Measurements from ENCODE around the gene CLSTN2.

The CLSTN2 gene

GRCh38 chr3:140285380-140285779, 350.4 kb downstream of the CLSTN2 start:
- H3K4me3 ChIP-seq (ENCODE audit: low read depth, low read length) = no peak overlapping the region
- POLR2A ChIA-PET = no interaction called here
- no peaks in the 10 kb centered on the region for H3K9me3 ChIP-seq (ENCODE audit: control insufficient read depth, insufficient read depth, low read depth, low read length)
- TF ChIP-seq ZNF16 (tag by site-specific recombination; IDR thresholded peaks at IDR 0.05; ENCODE audit: low read depth) (no peak), TCF7L2 (IDR thresholded peaks at IDR 0.05; ENCODE audit: borderline replicate concordance, low read depth, low read length) (no peak), OSR2 (tag by site-specific recombination; IDR thresholded peaks at IDR 0.05) (peak; percentile 38; the same call in 1 of the 2 replicates), SCRT1 (tag by site-specific recombination; IDR thresholded peaks at IDR 0.05; ENCODE audit: borderline replicate concordance) (peak; percentile 62; the same call in 1 of the 2 replicates), SCRT2 (tag by site-specific recombination; IDR thresholded peaks at IDR 0.05) (peak; percentile 95), ZNF488 (tag by site-specific recombination; IDR thresholded peaks at IDR 0.05) (no peak), ZNF48 (tag by site-specific recombination; IDR thresholded peaks at IDR 0.05) (no peak), ZNF843 (tag by site-specific recombination; IDR thresholded peaks at IDR 0.05) (no peak), ZNF416 (tag by site-specific recombination; IDR thresholded peaks at IDR 0.05) (no peak), SP7 (tag by site-specific recombination; IDR thresholded peaks at IDR 0.05) (no peak)
- H3K36me3 ChIP-seq (ENCODE audit: control insufficient read depth in 2 of 2, insufficient read depth in 1 of 2, low read length in 2 of 2) = no peaks in the 10 kb centered on the region
- CTCF ChIA-PET = interaction anchor here (0.6 to 1.1 kb wide), 2 partner anchors 9 to 140 kb away, joined by 3 to 5 read pairs; no protein-coding TSS in a partner anchor
- H3K4me1 ChIP-seq (ENCODE audit: control insufficient read depth, insufficient read depth, low read length) = peaks cover 4% of the 10 kb centered on the region
- H3K27ac ChIP-seq (ENCODE audit: extremely low read depth, low read depth, low read length) = no peak overlapping the region

GRCh38 chr3:140288595-140288994, 353.6 kb downstream of the CLSTN2 start:
- H3K36me3 ChIP-seq (ENCODE audit: control insufficient read depth in 2 of 2, insufficient read depth in 1 of 2, low read length in 2 of 2) = no peaks in the 10 kb centered on the region
- POLR2A ChIA-PET = no interaction called here
- no peak overlapping the region for H3K4me3 ChIP-seq (ENCODE audit: low read depth, low read length)
- H3K9me3 ChIP-seq (ENCODE audit: control insufficient read depth, insufficient read depth, low read depth, low read length) = no peaks in the 10 kb centered on the region
- no peak overlapping the region for H3K27ac ChIP-seq (ENCODE audit: extremely low read depth, low read depth, low read length)
- TF ChIP-seq MZF1 (tag by site-specific recombination; IDR thresholded peaks at IDR 0.05; ENCODE audit: borderline replicate concordance) = no peak
- no peak for TF ChIP-seq IKZF3 (tag by site-specific recombination; IDR thresholded peaks at IDR 0.05)
- no peak for TF ChIP-seq FEZF1 (tag by site-specific recombination; IDR thresholded peaks at IDR 0.05)
- TF ChIP-seq PRDM10 (tag by site-specific recombination; IDR thresholded peaks at IDR 0.05) = peak; percentile 66
- CTCF ChIA-PET = interaction anchor here (1.4 kb wide), 1 partner anchor 11 kb away, joined by 6 read pairs; no protein-coding TSS in a partner anchor
- peaks cover 4% of the 10 kb centered on the region for H3K4me1 ChIP-seq (ENCODE audit: control insufficient read depth, insufficient read depth, low read length)

- H3K9me3 ChIP-seq (ENCODE audit: control insufficient read depth, insufficient read depth, low read depth, low read length) = no peaks in the 10 kb centered on the region
- H3K4me1 ChIP-seq (ENCODE audit: control insufficient read depth, insufficient read depth, low read length) = peaks cover 4% of the 10 kb centered on the region
- H3K36me3 ChIP-seq (ENCODE audit: control insufficient read depth in 2 of 2, insufficient read depth in 1 of 2, low read length in 2 of 2) = no peaks in the 10 kb centered on the region
- POLR2A ChIA-PET = no interaction called here
- no peak overlapping the region for H3K4me3 ChIP-seq (ENCODE audit: low read depth, low read length)
- no peak overlapping the region for H3K27ac ChIP-seq (ENCODE audit: extremely low read depth, low read depth, low read length)
- CTCF ChIA-PET = interaction anchor here (0.7 kb wide), 1 partner anchor 84 kb away, joined by 3 read pairs; no protein-coding TSS in a partner anchor
- TF ChIP-seq ZNF416 (tag by site-specific recombination; IDR thresholded peaks at IDR 0.05) (no peak), HIC1 (tag by site-specific recombination; IDR thresholded peaks at IDR 0.05) (no peak), ZNF398 (tag by site-specific recombination; IDR thresholded peaks at IDR 0.05) (no peak), ZSCAN30 (tag by site-specific recombination; IDR thresholded peaks at IDR 0.05) (no peak), ZNF18 (tag by site-specific recombination; IDR thresholded peaks at IDR 0.05) (no peak), INSM2 (tag by site-specific recombination; IDR thresholded peaks at IDR 0.05) (no peak), ZNF621 (tag by site-specific recombination; IDR thresholded peaks at IDR 0.05) (no peak)
These were observed 355.1 kb downstream of the CLSTN2 start for GRCh38 chr3:140290105-140290504.

Measured in HEK293 (cell line).